ENCODE measurements around the gene MPP3.

Gene MPP3

DNA sequence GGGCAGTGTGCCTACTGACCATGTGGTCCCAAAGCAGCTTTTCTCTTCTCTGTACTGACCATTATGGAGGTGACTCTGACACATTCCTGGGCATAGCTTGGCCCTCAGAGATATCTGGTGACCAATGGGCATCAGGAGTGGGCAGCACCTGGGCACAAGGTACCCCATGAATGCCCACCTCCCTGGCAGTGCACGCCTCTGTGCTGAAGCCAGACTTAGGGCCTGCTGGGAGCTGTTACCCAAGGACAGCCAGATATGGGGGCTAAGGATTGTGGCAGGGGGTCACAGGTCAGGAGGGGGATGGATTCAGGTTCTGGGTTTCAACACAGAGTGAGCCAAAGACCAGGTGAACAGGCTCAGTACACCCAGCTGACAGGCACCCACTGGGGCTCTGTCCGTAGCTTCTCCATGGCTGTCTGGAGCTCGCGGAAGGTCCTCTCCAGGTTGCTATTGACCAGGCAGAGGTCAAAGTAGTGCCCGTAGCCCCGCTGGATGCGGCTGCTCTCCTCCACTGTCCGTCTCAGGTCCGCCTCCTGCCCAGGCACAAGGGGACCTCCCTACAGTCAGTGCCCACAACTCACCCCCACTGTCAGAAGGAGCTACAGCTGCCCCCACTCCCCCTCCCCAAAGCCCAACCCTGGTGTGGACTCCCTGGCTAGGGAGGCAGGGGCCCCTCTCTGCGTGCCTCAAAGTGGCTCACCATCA is 44.7 kb upstream of the MPP3 start:
- TF ChIP-seq, protein P1, sequence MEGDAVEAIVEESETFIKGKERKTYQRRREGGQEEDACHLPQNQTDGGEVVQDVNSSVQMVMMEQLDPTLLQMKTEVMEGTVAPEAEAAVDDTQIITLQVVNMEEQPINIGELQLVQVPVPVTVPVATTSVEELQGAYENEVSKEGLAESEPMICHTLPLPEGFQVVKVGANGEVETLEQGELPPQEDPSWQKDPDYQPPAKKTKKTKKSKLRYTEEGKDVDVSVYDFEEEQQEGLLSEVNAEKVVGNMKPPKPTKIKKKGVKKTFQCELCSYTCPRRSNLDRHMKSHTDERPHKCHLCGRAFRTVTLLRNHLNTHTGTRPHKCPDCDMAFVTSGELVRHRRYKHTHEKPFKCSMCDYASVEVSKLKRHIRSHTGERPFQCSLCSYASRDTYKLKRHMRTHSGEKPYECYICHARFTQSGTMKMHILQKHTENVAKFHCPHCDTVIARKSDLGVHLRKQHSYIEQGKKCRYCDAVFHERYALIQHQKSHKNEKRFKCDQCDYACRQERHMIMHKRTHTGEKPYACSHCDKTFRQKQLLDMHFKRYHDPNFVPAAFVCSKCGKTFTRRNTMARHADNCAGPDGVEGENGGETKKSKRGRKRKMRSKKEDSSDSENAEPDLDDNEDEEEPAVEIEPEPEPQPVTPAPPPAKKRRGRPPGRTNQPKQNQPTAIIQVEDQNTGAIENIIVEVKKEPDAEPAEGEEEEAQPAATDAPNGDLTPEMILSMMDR (IDR thresholded peaks at IDR 0.05; ENCODE audit: low read depth, low read length) = no peak
- no peak for TF ChIP-seq EZH2phosphoT487 (IDR thresholded peaks at IDR 0.05; ENCODE audit: low read depth)
- Histone ChIP-seq H2AFZ (ENCODE audit: low read depth, low read length) (0 out of 2 replicates have a peak overlapping the region, but pooled peaks have one; percentile 58), H3K27ac (ENCODE audit: low read length) (no peak overlapping the region), H3K36me3 (replicated peaks; ENCODE audit: low read depth, low read length) (no peaks in the 10 kb centered on the region), H3K4me2 (ENCODE audit: low read length) (no peak overlapping the region), H3K4me1 (ENCODE audit: low read length) (no peaks in the 10 kb centered on the region), H3K9me3 (ENCODE audit: insufficient read depth, low read length) (no peaks in the 10 kb centered on the region), H3K4me3 (ENCODE audit: low read length) (no peak overlapping the region), H3K79me2 (ENCODE audit: low read length) (no peaks in the 10 kb centered on the region), H3K9ac (ENCODE audit: low read length) (no peak overlapping the region), H4K20me1 (ENCODE audit: insufficient read depth, low read length) (no peaks in the 10 kb centered on the region), H3K27me3 (ENCODE audit: low read depth, low read length) (peaks cover 15% of the 10 kb centered on the region)

DNA sequence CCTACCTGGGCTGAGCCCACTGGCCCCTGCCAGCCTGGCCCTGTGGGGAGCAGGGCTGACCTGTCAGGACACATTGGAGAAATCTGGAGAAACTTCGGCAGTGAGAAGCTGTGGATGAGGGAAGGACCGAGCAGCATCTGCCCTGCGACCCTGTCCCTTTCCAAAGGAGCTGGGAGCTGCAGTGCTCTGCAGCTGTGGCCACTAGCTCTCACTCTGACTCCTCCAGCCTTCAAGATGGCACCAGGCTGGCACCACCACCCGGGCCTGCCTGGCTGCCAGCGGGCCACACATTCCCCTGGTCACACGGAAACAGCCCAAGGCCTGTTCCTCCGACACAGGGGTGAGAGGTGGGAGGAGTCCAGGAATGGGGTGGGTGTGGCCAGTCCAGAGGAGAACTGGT is 44.1 kb upstream of the MPP3 start:
- Histone ChIP-seq H3K4me1 (ENCODE audit: low read length) (no peaks in the 10 kb centered on the region), H3K9me3 (ENCODE audit: insufficient read depth, low read length) (no peaks in the 10 kb centered on the region), H2AFZ (ENCODE audit: low read depth, low read length) (no peak overlapping the region), H3K9ac (ENCODE audit: low read length) (no peak overlapping the region), H3K4me3 (ENCODE audit: low read length) (no peak overlapping the region), H3K27me3 (ENCODE audit: low read depth, low read length) (peaks cover 19% of the 10 kb centered on the region), H3K4me2 (ENCODE audit: low read length) (no peak overlapping the region), H3K36me3 (replicated peaks; ENCODE audit: low read depth, low read length) (no peaks in the 10 kb centered on the region), H4K20me1 (ENCODE audit: insufficient read depth, low read length) (no peaks in the 10 kb centered on the region), H3K79me2 (ENCODE audit: low read length) (no peaks in the 10 kb centered on the region), H3K27ac (ENCODE audit: low read length) (no peak overlapping the region)
- TF ChIP-seq EZH2phosphoT487 (IDR thresholded peaks at IDR 0.05; ENCODE audit: low read depth) = no peak
- TF ChIP-seq, protein P1 (IDR thresholded peaks at IDR 0.05; ENCODE audit: low read depth, low read length) = no peak

DNA sequence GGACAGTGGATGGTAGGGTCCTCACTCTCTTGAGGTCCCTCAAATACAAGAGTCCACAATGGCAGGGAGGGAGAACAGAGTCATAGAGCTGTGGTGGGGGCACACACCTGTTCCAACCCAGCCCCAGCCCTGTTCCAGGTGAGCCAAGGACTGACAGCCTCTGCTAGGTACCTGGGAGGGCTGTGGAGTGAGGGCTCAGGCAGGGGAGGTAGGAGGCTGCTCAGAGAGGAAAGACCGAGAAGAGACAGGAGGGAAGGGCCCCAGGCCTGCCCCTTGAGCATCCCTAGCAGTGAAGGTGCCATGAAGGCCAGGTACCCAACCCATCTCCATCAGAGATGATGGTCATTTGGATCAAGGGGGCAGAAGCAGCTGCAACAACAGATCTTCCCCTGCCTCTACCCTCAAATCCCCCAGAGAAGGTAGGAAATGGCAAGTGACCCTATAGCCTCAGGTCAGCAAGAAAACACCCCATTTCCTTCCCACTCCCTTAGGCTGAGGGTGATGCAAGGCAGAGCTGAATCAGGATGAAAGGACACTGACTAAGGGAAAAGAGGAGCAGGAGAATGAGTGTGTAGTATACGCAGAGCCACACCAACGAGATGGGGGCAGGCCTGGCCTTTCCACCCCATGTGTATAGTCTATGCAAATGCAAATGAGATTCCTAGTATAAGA is 42.7 kb upstream of the MPP3 start:
- Histone ChIP-seq H3K4me3 (ENCODE audit: low read length) (no peak overlapping the region), H3K4me2 (ENCODE audit: low read length) (no peak overlapping the region), H3K79me2 (ENCODE audit: low read length) (no peaks in the 10 kb centered on the region), H3K27ac (ENCODE audit: low read length) (no peak overlapping the region), H2AFZ (ENCODE audit: low read depth, low read length) (no peak overlapping the region), H3K27me3 (ENCODE audit: low read depth, low read length) (peaks cover 19% of the 10 kb centered on the region), H3K4me1 (ENCODE audit: low read length) (no peaks in the 10 kb centered on the region), H3K36me3 (replicated peaks; ENCODE audit: low read depth, low read length) (no peaks in the 10 kb centered on the region), H3K9ac (ENCODE audit: low read length) (no peak overlapping the region), H3K9me3 (ENCODE audit: insufficient read depth, low read length) (no peaks in the 10 kb centered on the region), H4K20me1 (ENCODE audit: insufficient read depth, low read length) (no peaks in the 10 kb centered on the region)
- TF ChIP-seq EZH2phosphoT487 (IDR thresholded peaks at IDR 0.05; ENCODE audit: low read depth) = no peak
- TF ChIP-seq, protein P1 (IDR thresholded peaks at IDR 0.05; ENCODE audit: low read depth, low read length) = no peak

DNA sequence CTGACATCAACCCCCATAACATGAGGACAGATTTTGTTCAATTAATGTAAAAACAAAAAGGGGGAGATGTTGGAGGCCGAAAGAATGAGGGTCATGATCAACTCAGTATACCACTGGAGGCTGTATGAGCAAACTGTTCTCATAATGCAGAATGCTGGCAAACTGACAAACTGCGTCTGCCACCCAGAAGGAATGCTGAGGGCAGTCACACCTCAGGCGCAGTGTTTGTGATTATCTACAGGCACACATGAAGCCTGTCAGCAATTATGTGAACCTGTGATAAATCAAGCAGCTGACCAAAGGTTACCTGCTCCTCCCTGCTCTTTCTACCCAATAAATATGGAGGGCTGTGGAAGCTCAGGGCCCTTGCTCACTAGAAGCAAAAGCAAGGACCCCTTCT is 41.3 kb upstream of the MPP3 start:
- H3K4me3 ChIP-seq (ENCODE audit: low read length) = no peak overlapping the region
- no peak overlapping the region for H2AFZ ChIP-seq (ENCODE audit: low read depth, low read length)
- H3K9me3 ChIP-seq (ENCODE audit: insufficient read depth, low read length) = no peaks in the 10 kb centered on the region
- no peak overlapping the region for H3K4me2 ChIP-seq (ENCODE audit: low read length)
- H3K9ac ChIP-seq (ENCODE audit: low read length) = no peak overlapping the region
- TF ChIP-seq EZH2phosphoT487 (IDR thresholded peaks at IDR 0.05; ENCODE audit: low read depth) = no peak
- TF ChIP-seq, protein P1 (IDR thresholded peaks at IDR 0.05; ENCODE audit: low read depth, low read length) = no peak
- no peaks in the 10 kb centered on the region for H4K20me1 ChIP-seq (ENCODE audit: insufficient read depth, low read length)
- no peak overlapping the region for H3K27ac ChIP-seq (ENCODE audit: low read length)
- no peaks in the 10 kb centered on the region for H3K36me3 ChIP-seq (replicated peaks; ENCODE audit: low read depth, low read length)
- no peaks in the 10 kb centered on the region for H3K79me2 ChIP-seq (ENCODE audit: low read length)
- H3K4me1 ChIP-seq (ENCODE audit: low read length) = no peaks in the 10 kb centered on the region
- peaks cover 24% of the 10 kb centered on the region for H3K27me3 ChIP-seq (ENCODE audit: low read depth, low read length)
